Measurements from ENCODE around the gene FLG.
"Not testable (repeated sequence)": the region's sequence is repeated elsewhere in the genome, so short reads cannot be mapped to it uniquely, and the experiment has no call there.

FLG gene

DNA sequence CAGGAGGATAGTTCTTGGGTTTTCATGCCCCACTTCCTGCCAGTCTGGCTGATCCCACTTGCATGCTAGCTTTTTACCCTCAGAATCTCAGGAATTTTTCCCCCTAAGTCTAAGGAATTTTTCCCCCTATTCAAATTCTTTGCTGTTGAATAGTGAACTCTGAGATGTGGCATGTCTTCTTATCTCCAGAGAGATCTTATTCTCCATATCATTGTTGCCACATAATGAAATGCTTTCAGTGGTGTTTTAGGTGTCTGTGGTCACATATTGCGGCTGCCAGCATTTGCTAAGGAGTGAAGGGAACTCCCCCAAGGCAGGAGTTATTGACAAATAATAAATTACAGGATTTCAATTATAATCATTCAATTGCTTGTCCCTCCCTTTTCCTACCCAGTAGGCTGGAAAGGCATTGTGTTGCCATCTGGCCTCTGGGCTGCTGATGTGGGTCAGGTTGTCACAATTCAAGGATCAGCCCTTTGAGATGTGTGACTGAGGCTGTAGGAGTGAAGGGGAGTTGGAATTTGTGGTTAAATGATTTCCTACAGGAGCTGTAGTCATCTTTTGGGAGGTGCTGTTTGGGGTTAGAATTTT lies 3.9 kb upstream of the FLG start:
- DNase-seq: no peak

DNA sequence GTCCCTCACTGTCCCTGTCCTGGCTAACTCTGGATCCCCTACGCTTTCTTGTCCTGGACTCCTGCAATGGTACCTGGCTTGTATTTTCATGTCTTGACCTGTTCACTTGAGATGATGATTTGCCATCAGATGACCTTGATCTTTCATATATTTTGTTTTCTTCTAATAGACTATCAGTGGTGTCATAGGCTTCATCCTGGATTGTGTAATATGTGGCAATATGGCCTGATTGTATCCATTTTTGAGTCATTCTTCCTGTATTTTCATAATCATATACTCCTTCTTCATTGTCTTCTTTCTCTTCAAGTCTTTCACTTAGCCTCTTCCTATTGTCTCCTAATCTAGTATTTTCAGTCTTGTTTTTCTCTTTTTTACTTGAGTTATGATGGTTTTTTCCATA lies 11.1 kb downstream of the FLG start:
- Histone ChIP-seq H3K27me3 (ENCODE audit: insufficient read depth, low read length, poor library complexity) (no peaks in the 10 kb centered on the region), H4K8ac (ENCODE audit: low read depth, low read length) (no peak overlapping the region), H3K79me1 (ENCODE audit: low read length) (no peaks in the 10 kb centered on the region), H3K4me2 (ENCODE audit: low read length) (no peak overlapping the region), H3K56ac (ENCODE audit: low read length) (no peak overlapping the region), H3K4me1 (ENCODE audit: control insufficient read depth, low read depth, low read length) (no peaks in the 10 kb centered on the region), H2BK120ac (ENCODE audit: low read depth, low read length) (no peak overlapping the region), H2BK15ac (replicated peaks; ENCODE audit: low read depth) (no peak overlapping the region), H3K9ac (ENCODE audit: low read length) (no peak overlapping the region), H4K5ac (ENCODE audit: low read length) (no peak overlapping the region), H2AK5ac (ENCODE audit: low read length) (no peak overlapping the region), H3K23ac (ENCODE audit: low read length) (no peak overlapping the region), H2BK5ac (ENCODE audit: low read length) (no peak overlapping the region), H3K4ac (ENCODE audit: low read depth, low read length) (no peak overlapping the region), H3K4me3 (ENCODE audit: low read length) (no peak overlapping the region), H3K79me2 (ENCODE audit: control insufficient read depth, insufficient read depth, low read length) (no peaks in the 10 kb centered on the region), H3K27ac (ENCODE audit: low read depth, low read length) (no peak overlapping the region), H3K18ac (ENCODE audit: low read length) (no peak overlapping the region), H3K36me3 (ENCODE audit: control insufficient read depth, insufficient read depth, low read length) (no peaks in the 10 kb centered on the region)
- WGBS (ENCODE audit: extremely low coverage, insufficient coverage, low lambda C conversion rate): no CpG with 5 or more reads among the region's 1 CpG
- no peak for DNase-seq

More for the DNA sequence above, 3.9 kb upstream of the FLG start:
- Histone ChIP-seq H3K23ac (ENCODE audit: low read length) (no peak overlapping the region), H2BK5ac (ENCODE audit: low read length) (no peak overlapping the region), H4K8ac (ENCODE audit: low read depth, low read length) (no peak overlapping the region), H3K9ac (ENCODE audit: low read length) (no peak overlapping the region), H3K4me3 (ENCODE audit: low read length) (no peak overlapping the region), H3K27me3 (ENCODE audit: insufficient read depth, low read length, poor library complexity) (no peaks in the 10 kb centered on the region), H2BK15ac (replicated peaks; ENCODE audit: low read depth) (no peak overlapping the region), H3K79me2 (ENCODE audit: control insufficient read depth, insufficient read depth, low read length) (no peaks in the 10 kb centered on the region), H4K5ac (ENCODE audit: low read length) (no peak overlapping the region), H3K79me1 (ENCODE audit: low read length) (no peaks in the 10 kb centered on the region), H3K4me1 (ENCODE audit: control insufficient read depth, low read depth, low read length) (no peaks in the 10 kb centered on the region), H3K18ac (ENCODE audit: low read length) (no peak overlapping the region), H3K4ac (ENCODE audit: low read depth, low read length) (no peak overlapping the region), H3K4me2 (ENCODE audit: low read length) (no peak overlapping the region), H3K27ac (ENCODE audit: low read depth, low read length) (no peak overlapping the region), H2BK120ac (ENCODE audit: low read depth, low read length) (no peak overlapping the region), H3K36me3 (ENCODE audit: control insufficient read depth, insufficient read depth, low read length) (no peaks in the 10 kb centered on the region), H3K56ac (ENCODE audit: low read length) (no peak overlapping the region), H2AK5ac (ENCODE audit: low read length) (no peak overlapping the region)
- WGBS (ENCODE audit: extremely low coverage, insufficient coverage, low lambda C conversion rate): no CpG with 5 or more reads among the region's 1 CpG

DNA sequence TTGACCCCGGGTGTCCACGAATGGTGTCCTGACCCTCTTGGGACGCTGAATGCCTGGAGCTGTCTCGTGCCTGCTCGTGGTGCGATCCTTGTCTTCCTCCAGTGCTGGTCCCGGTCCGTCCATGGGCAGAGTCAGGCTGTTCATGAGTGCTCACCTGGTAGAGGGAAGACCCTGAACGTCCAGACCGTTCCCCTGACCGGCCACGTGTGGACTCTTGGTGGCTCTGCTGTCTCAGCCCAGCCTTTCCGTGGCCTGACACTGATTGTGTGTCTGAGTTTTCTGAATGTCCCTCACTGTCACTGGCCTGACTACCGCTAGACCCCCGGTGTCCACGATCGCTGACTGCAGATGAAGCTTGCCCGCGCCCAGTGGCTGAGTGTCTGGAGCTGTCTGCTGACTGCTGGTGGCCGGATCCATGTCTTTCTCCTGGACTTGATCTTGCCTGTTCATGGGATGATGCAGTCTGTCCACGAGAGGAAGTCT lies 11.7 kb downstream of the FLG start:
- Histone ChIP-seq H3K79me2 (ENCODE audit: control insufficient read depth, insufficient read depth, low read length) (no peaks in the 10 kb centered on the region), H3K27me3 (ENCODE audit: insufficient read depth, low read length, poor library complexity) (no peaks in the 10 kb centered on the region), H3K79me1 (ENCODE audit: low read length) (no peaks in the 10 kb centered on the region), H2BK15ac (replicated peaks; ENCODE audit: low read depth) (no peak overlapping the region), H3K4me3 (ENCODE audit: low read length) (no peak overlapping the region), H3K4me2 (ENCODE audit: low read length) (no peak overlapping the region), H4K5ac (ENCODE audit: low read length) (no peak overlapping the region), H3K4me1 (ENCODE audit: control insufficient read depth, low read depth, low read length) (no peaks in the 10 kb centered on the region), H3K23ac (ENCODE audit: low read length) (no peak overlapping the region), H3K9ac (ENCODE audit: low read length) (no peak overlapping the region), H2BK5ac (ENCODE audit: low read length) (no peak overlapping the region), H2BK120ac (ENCODE audit: low read depth, low read length) (no peak overlapping the region), H3K18ac (ENCODE audit: low read length) (no peak overlapping the region), H2AK5ac (ENCODE audit: low read length) (no peak overlapping the region), H3K4ac (ENCODE audit: low read depth, low read length) (no peak overlapping the region), H3K56ac (ENCODE audit: low read length) (no peak overlapping the region), H3K36me3 (ENCODE audit: control insufficient read depth, insufficient read depth, low read length) (no peaks in the 10 kb centered on the region), H4K8ac (ENCODE audit: low read depth, low read length) (no peak overlapping the region), H3K27ac (ENCODE audit: low read depth, low read length) (no peak overlapping the region)
- no CpG with 5 or more reads among the region's 21 CpGs for WGBS (ENCODE audit: extremely low coverage, insufficient coverage, low lambda C conversion rate)
- DNase-seq: no peak

DNA sequence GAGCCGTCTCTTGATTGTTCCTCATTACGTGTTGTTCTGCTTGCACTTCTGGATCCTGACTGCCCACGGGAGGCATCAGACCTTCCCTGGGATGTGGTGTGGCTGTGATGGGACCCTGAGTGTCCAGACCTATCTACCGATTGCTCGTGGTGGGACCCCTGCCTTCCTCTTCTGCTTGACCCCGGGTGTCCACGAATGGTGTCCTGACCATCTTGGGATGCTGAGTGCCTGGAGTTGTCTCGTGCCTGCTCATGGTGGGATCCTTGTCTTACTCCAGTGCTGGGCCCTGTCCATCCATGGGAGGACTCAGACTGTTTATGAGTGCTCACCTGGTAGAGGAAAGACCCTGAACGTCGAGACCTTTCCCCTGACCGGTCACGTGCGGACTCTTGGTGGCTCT lies 12.9 kb downstream of the FLG start:
- not testable (repeated sequence) for H2BK120ac ChIP-seq (ENCODE audit: low read depth, low read length); H3K79me2 ChIP-seq (ENCODE audit: control insufficient read depth, insufficient read depth, low read length); H3K27me3 ChIP-seq (ENCODE audit: insufficient read depth, low read length, poor library complexity); DNase-seq; H3K9ac ChIP-seq (ENCODE audit: low read length); H4K8ac ChIP-seq (ENCODE audit: low read depth, low read length); H3K4ac ChIP-seq (ENCODE audit: low read depth, low read length); H3K27ac ChIP-seq (ENCODE audit: low read depth, low read length); H3K56ac ChIP-seq (ENCODE audit: low read length); H3K4me2 ChIP-seq (ENCODE audit: low read length); H3K18ac ChIP-seq (ENCODE audit: low read length); H2BK15ac ChIP-seq (replicated peaks; ENCODE audit: low read depth); H2AK5ac ChIP-seq (ENCODE audit: low read length); H3K4me3 ChIP-seq (ENCODE audit: low read length); H3K4me1 ChIP-seq (ENCODE audit: control insufficient read depth, low read depth, low read length); H3K23ac ChIP-seq (ENCODE audit: low read length); H2BK5ac ChIP-seq (ENCODE audit: low read length); H3K36me3 ChIP-seq (ENCODE audit: control insufficient read depth, insufficient read depth, low read length); H4K5ac ChIP-seq (ENCODE audit: low read length); H3K79me1 ChIP-seq (ENCODE audit: low read length)
- no CpG with 5 or more reads among the region's 13 CpGs for WGBS (ENCODE audit: extremely low coverage, insufficient coverage, low lambda C conversion rate)

DNA sequence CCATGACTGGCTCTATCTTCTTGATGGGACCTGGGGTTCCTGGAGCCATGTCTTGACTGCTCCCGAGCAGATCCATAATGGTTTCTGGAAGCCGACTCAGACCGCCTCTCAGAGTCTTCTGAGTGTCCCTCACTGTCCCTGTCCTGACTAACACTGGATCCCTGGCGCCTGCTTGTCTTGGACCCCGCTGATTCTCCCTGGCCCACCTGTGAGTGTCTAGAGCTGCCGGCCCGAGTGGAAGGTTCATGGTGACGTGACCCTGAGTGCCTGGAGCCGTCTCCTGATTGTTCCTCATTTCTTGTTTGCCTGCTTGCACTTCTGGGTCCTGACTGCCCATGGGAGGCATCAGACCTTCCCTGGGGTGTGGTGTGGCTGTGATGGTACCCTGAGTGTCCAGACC lies 15.1 kb downstream of the FLG start:
- H3K79me2 ChIP-seq (ENCODE audit: control insufficient read depth, insufficient read depth, low read length): no peaks in the 10 kb centered on the region
- H3K23ac ChIP-seq (ENCODE audit: low read length): no peak overlapping the region
- H3K4me3 ChIP-seq (ENCODE audit: low read length): no peak overlapping the region
- no peak for DNase-seq
- H3K18ac ChIP-seq (ENCODE audit: low read length): no peak overlapping the region
- no peak overlapping the region for H3K9ac ChIP-seq (ENCODE audit: low read length)
- WGBS (ENCODE audit: extremely low coverage, insufficient coverage, low lambda C conversion rate): no CpG with 5 or more reads among the region's 9 CpGs
- H3K4me1 ChIP-seq (ENCODE audit: control insufficient read depth, low read depth, low read length): no peaks in the 10 kb centered on the region
- no peak overlapping the region for H2AK5ac ChIP-seq (ENCODE audit: low read length)
- no peak overlapping the region for H2BK120ac ChIP-seq (ENCODE audit: low read depth, low read length)
- no peak overlapping the region for H3K27ac ChIP-seq (ENCODE audit: low read depth, low read length)
- H4K8ac ChIP-seq (ENCODE audit: low read depth, low read length): no peak overlapping the region
- no peaks in the 10 kb centered on the region for H3K36me3 ChIP-seq (ENCODE audit: control insufficient read depth, insufficient read depth, low read length)
- no peak overlapping the region for H4K5ac ChIP-seq (ENCODE audit: low read length)
- no peaks in the 10 kb centered on the region for H3K27me3 ChIP-seq (ENCODE audit: insufficient read depth, low read length, poor library complexity)
- no peaks in the 10 kb centered on the region for H3K79me1 ChIP-seq (ENCODE audit: low read length)
- H3K4me2 ChIP-seq (ENCODE audit: low read length): no peak overlapping the region
- no peak overlapping the region for H2BK5ac ChIP-seq (ENCODE audit: low read length)
- H2BK15ac ChIP-seq (replicated peaks; ENCODE audit: low read depth): no peak overlapping the region
- no peak overlapping the region for H3K4ac ChIP-seq (ENCODE audit: low read depth, low read length)
- H3K56ac ChIP-seq (ENCODE audit: low read length): no peak overlapping the region

DNA sequence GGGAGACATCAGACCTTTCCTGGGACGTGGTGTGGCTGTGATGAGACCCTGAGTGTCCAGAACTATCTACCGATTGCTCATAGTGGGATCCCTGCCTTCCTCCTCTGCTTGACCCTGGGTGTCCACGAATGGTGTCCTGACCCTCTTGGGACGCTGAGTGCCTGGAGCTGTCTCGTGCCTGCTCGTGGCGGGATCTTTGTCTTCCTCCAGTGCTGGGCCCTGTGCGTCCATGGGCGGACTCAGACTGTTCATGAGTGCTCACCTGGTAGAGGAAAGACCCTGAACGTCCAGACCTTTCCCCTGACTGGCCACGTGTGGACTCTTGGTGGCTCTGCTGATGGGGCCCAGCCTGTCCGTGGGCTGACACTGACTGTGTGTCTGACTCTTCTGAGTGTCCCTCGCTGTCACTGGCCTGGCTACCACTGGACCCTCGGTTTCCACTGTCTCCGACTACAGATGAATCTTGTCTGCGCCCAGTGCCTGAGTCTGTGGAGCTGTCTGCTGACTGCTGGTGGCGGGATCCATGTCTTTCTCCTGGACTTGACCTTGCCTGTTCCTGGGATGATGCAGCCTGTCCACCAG lies 15.6 kb downstream of the FLG start:
- not testable (repeated sequence) for H2AK5ac ChIP-seq (ENCODE audit: low read length); H3K79me2 ChIP-seq (ENCODE audit: control insufficient read depth, insufficient read depth, low read length); H3K36me3 ChIP-seq (ENCODE audit: control insufficient read depth, insufficient read depth, low read length); DNase-seq; H3K4me1 ChIP-seq (ENCODE audit: control insufficient read depth, low read depth, low read length); H2BK15ac ChIP-seq (replicated peaks; ENCODE audit: low read depth); H2BK120ac ChIP-seq (ENCODE audit: low read depth, low read length); H4K8ac ChIP-seq (ENCODE audit: low read depth, low read length); H3K27ac ChIP-seq (ENCODE audit: low read depth, low read length); H3K4me2 ChIP-seq (ENCODE audit: low read length); H3K4ac ChIP-seq (ENCODE audit: low read depth, low read length); H3K27me3 ChIP-seq (ENCODE audit: insufficient read depth, low read length, poor library complexity); H4K5ac ChIP-seq (ENCODE audit: low read length); H3K79me1 ChIP-seq (ENCODE audit: low read length); H3K23ac ChIP-seq (ENCODE audit: low read length); H2BK5ac ChIP-seq (ENCODE audit: low read length); H3K9ac ChIP-seq (ENCODE audit: low read length); H3K4me3 ChIP-seq (ENCODE audit: low read length); H3K56ac ChIP-seq (ENCODE audit: low read length); H3K18ac ChIP-seq (ENCODE audit: low read length)
- WGBS (ENCODE audit: extremely low coverage, insufficient coverage, low lambda C conversion rate): no CpG with 5 or more reads among the region's 17 CpGs

Data from mesendoderm (in vitro differentiated cells).